ENCODE data around the gene DPYSL5.
"Not testable (repeated sequence)": the region's sequence is repeated elsewhere in the genome, so short reads cannot be mapped to it uniquely, and the experiment has no call there.

DPYSL5 gene

GRCh38 chr2:26847655-26848335, at the start of gene DPYSL5:
TSS of gene DPYSL5 (plus strand) at chr2:26848132. CDS start at chr2:26898500, 50,368 bp downstream.
- peak in 36 of 56 donors; percentile 21 to 78 (median 56) for DNase-seq

GRCh38 chr2:26801328-26801727, 46.6 kb upstream of the DPYSL5 start:
- DNase-seq: no peak

GRCh38 chr2:26801796-26802195, 46.1 kb upstream of the DPYSL5 start:
- DNase-seq: no peak

- DNase-seq: no peak
These were observed 42.7 kb upstream of the DPYSL5 start for GRCh38 chr2:26805241-26805676.

GRCh38 chr2:26807788-26808460, 40.0 kb upstream of the DPYSL5 start:
- peak in 8 of 56 donors; percentile 2 to 24 (median 12) for DNase-seq

- DNase-seq: no peak
These were observed 38.7 kb upstream of the DPYSL5 start for GRCh38 chr2:26809211-26809610.

GRCh38 chr2:26809876-26810577, 37.9 kb upstream of the DPYSL5 start:
- peak in 5 of 56 donors; percentile 5 to 38 (median 22) for DNase-seq

- DNase-seq: peak in 1 of 56 donors; percentile 8
These were observed 36.7 kb upstream of the DPYSL5 start for GRCh38 chr2:26811261-26811660.

- no peak for DNase-seq
These were observed 35.9 kb upstream of the DPYSL5 start for GRCh38 chr2:26811791-26812694.

GRCh38 chr2:26812731-26813130, 35.2 kb upstream of the DPYSL5 start:
- no peak for DNase-seq

GRCh38 chr2:26814072-26814765, 33.7 kb upstream of the DPYSL5 start:
- not testable (repeated sequence) for DNase-seq

- no peak for DNase-seq
These were observed 31.0 kb upstream of the DPYSL5 start for GRCh38 chr2:26816893-26817292.

GRCh38 chr2:26818255-26818654, 29.7 kb upstream of the DPYSL5 start:
- no peak for DNase-seq

- DNase-seq: no peak
These were observed 29.0 kb upstream of the DPYSL5 start for GRCh38 chr2:26818972-26819371.

- DNase-seq: no peak
These were observed 27.0 kb upstream of the DPYSL5 start for GRCh38 chr2:26820932-26821331.

- no peak for DNase-seq
These were observed 25.1 kb upstream of the DPYSL5 start for GRCh38 chr2:26822877-26823276.

GRCh38 chr2:26838121-26838906, 9.6 kb upstream of the DPYSL5 start:
- DNase-seq: no peak

- DNase-seq: no peak
These were observed 6.9 kb upstream of the DPYSL5 start for GRCh38 chr2:26840937-26841610.

GRCh38 chr2:26843041-26843440, 4.9 kb upstream of the DPYSL5 start:
- no peak for DNase-seq

Data from amygdala (tissue), 56 donors.